ENCODE data around the gene CCDC77.
"Not testable (repeated sequence)": the region's sequence is repeated elsewhere in the genome, so short reads cannot be mapped to it uniquely, and the experiment has no call there.

Gene CCDC77

DNA sequence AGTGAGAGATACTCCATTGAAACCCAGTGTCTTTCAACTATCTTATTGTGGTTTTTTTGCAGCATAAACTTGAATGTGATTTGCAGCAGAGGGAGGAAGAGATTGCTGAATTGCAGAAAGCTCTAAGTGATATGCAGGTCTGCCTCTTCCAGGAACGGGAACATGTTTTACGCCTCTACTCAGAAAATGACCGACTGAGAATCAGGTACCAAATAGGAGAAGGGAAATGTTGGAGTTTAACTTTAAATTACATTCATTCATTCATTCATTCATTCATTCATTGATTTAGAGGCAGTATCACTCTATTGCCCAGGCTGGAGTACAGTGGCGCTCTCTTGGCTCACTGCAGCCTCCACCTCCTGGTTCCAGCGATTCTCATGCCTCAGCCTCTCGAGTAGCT lies 17.0 kb downstream of the CCDC77 start:
- H3K4me3 Mint-ChIP-seq, result no peak overlapping the region
- no peak for DNase-seq (ENCODE audit: low spot score)
- H3K36me3 Mint-ChIP-seq (ENCODE audit: low read depth), result peaks cover 18% of the 10 kb centered on the region
- no peak overlapping the region for H3K27ac Mint-ChIP-seq
- no peaks in the 10 kb centered on the region for H3K4me1 Mint-ChIP-seq (ENCODE audit: low read depth)
- no peaks in the 10 kb centered on the region for H3K27me3 Mint-ChIP-seq (ENCODE audit: low read depth)
- no peaks in the 10 kb centered on the region for H3K9me3 Mint-ChIP-seq

DNA sequence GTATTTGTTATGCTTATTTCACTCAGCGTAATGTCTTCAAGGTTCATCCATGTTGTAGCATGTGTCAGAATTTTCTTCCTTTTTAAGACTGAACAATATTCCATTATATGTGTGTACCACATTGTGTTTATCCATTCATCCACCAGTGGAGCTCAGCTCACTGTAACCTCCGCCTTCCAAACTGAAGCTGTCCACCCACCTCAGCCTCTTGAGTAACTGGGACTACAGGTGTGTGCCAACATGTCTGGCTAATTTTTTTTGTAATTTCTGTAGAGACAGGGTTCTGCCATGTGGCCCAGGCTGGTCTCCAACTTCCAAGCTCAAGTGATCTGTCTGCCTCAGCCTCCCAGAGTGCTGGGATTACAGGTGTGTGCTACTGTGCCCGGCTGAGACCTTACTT lies 21.1 kb downstream of the CCDC77 start:
- H3K27me3 Mint-ChIP-seq (ENCODE audit: low read depth), result no peaks in the 10 kb centered on the region
- H3K27ac Mint-ChIP-seq, result no peak overlapping the region
- no peak for DNase-seq (ENCODE audit: low spot score)
- H3K9me3 Mint-ChIP-seq, result no peaks in the 10 kb centered on the region
- peaks cover 11% of the 10 kb centered on the region for H3K36me3 Mint-ChIP-seq (ENCODE audit: low read depth)
- no peaks in the 10 kb centered on the region for H3K4me1 Mint-ChIP-seq (ENCODE audit: low read depth)
- H3K4me3 Mint-ChIP-seq, result no peak overlapping the region

- peaks cover 26% of the 10 kb centered on the region for H3K36me3 Mint-ChIP-seq (ENCODE audit: low read depth)
- H3K27ac Mint-ChIP-seq; H3K9me3 Mint-ChIP-seq; H3K27me3 Mint-ChIP-seq (ENCODE audit: low read depth); H3K4me3 Mint-ChIP-seq; H3K4me1 Mint-ChIP-seq (ENCODE audit: low read depth); DNase-seq (ENCODE audit: low spot score): not testable (repeated sequence)
Measured at GRCh38 chr12:435737-436136, 34.3 kb downstream of the CCDC77 start.

- peaks cover under 1% of the 10 kb centered on the region for H3K36me3 Mint-ChIP-seq (ENCODE audit: low read depth)
- no peak for DNase-seq (ENCODE audit: low spot score)
- no peaks in the 10 kb centered on the region for H3K4me1 Mint-ChIP-seq (ENCODE audit: low read depth)
- H3K4me3 Mint-ChIP-seq, result no peak overlapping the region
- H3K9me3 Mint-ChIP-seq, result no peaks in the 10 kb centered on the region
- H3K27me3 Mint-ChIP-seq (ENCODE audit: low read depth), result no peaks in the 10 kb centered on the region
- H3K27ac Mint-ChIP-seq, result no peak overlapping the region
Measured at GRCh38 chr12:442235-442884, 40.9 kb downstream of the CCDC77 start.

GRCh38 chr12:447141-447540 lies 45.7 kb downstream of the CCDC77 start:
- Mint-ChIP-seq H3K4me1 (ENCODE audit: low read depth) (no peaks in the 10 kb centered on the region), H3K9me3 (no peaks in the 10 kb centered on the region), H3K27ac (no peak overlapping the region), H3K4me3 (no peak overlapping the region), H3K27me3 (ENCODE audit: low read depth) (peaks cover 5% of the 10 kb centered on the region), H3K36me3 (ENCODE audit: low read depth) (no peaks in the 10 kb centered on the region)
- no peak for DNase-seq (ENCODE audit: low spot score)

GRCh38 chr12:449203-449602 lies 47.8 kb downstream of the CCDC77 start:
- DNase-seq (ENCODE audit: low spot score), result no peak
- H3K36me3 Mint-ChIP-seq (ENCODE audit: low read depth), result no peaks in the 10 kb centered on the region
- peaks cover 7% of the 10 kb centered on the region for H3K27me3 Mint-ChIP-seq (ENCODE audit: low read depth)
- no peaks in the 10 kb centered on the region for H3K9me3 Mint-ChIP-seq
- peaks cover 2% of the 10 kb centered on the region for H3K4me1 Mint-ChIP-seq (ENCODE audit: low read depth)
- no peak overlapping the region for H3K4me3 Mint-ChIP-seq
- no peak overlapping the region for H3K27ac Mint-ChIP-seq

DNA sequence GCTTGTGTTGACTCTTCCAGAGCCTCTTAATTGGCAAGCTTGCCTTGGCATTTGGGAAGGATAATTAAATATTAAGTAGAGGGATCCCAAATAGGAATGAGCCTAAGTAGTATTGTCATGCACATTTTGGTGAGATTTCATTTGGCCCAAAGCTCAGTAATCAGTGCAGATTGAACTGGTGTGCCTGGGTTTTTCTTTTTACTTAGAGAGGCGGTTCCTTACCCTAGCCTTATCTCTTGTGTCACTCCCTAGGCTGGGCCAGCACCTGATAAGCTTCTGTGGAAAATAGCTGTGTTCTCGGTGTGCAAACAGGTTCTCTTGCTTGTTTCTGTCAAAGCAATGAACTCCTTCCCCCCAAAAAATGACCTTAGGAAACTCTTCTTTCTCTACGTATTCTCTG lies 49.0 kb downstream of the CCDC77 start:
- Mint-ChIP-seq H3K27ac (no peak overlapping the region), H3K4me1 (ENCODE audit: low read depth) (peaks cover 2% of the 10 kb centered on the region), H3K36me3 (ENCODE audit: low read depth) (no peaks in the 10 kb centered on the region), H3K4me3 (no peak overlapping the region), H3K27me3 (ENCODE audit: low read depth) (peaks cover 12% of the 10 kb centered on the region), H3K9me3 (no peaks in the 10 kb centered on the region)
- no peak for DNase-seq (ENCODE audit: low spot score)

DNA sequence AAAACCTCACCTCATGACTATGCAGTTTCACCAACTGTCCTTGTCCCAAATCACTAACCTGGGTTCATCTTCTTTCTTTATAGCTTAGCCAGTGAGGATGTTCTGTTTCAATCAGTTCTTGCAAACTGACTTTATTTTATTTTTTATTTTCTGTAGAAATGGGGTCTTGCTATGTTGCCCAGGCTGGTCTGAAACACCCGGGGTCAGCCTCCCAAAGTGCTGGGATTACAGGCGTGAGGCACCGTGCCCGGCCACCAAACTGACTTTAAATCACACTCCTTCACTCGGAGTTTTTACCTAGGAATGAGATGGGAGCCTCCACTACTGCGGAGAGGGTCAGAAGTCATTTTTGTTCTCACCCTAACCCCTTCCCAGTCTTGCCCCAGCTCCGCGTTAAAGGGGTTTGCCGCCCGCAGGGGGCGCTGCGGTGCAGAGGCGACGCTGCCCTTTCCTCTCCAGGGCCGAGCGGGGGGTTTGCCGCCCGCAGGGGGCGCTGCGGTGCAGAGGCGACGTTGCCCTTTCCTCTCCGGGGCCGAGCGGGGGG lies 51.3 kb downstream of the CCDC77 start:
- H3K4me1 Mint-ChIP-seq (ENCODE audit: low read depth), result peaks cover 2% of the 10 kb centered on the region
- H3K9me3 Mint-ChIP-seq, result no peaks in the 10 kb centered on the region
- H3K27me3 Mint-ChIP-seq (ENCODE audit: low read depth), result peaks cover 33% of the 10 kb centered on the region
- no peak overlapping the region for H3K27ac Mint-ChIP-seq
- H3K4me3 Mint-ChIP-seq, result no peak overlapping the region
- H3K36me3 Mint-ChIP-seq (ENCODE audit: low read depth), result no peaks in the 10 kb centered on the region
- DNase-seq (ENCODE audit: low spot score), result peak; percentile 73

DNA sequence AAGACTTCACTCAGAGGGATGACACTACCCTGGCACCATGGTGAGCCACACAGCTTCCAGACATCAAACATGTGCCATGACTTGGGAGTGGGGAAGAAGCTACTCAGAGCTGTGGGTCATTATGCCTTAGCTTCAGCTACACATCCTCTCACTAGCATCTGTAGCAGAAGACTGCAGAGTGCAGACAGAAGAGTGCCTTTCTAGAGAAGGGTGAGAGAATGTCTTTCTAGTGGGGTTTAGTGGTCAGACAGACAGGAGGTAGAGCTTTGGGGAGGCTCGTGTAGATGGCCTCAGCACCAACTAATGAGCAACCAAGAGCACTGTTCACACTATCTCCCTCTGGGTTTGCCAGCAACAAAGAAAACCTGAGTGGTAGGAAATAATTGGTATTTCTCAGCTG lies 53.4 kb downstream of the CCDC77 start:
- peaks cover 7% of the 10 kb centered on the region for H3K4me1 Mint-ChIP-seq (ENCODE audit: low read depth)
- H3K27ac Mint-ChIP-seq, result no peak overlapping the region
- peaks cover 52% of the 10 kb centered on the region for H3K27me3 Mint-ChIP-seq (ENCODE audit: low read depth)
- H3K4me3 Mint-ChIP-seq, result no peak overlapping the region
- no peaks in the 10 kb centered on the region for H3K36me3 Mint-ChIP-seq (ENCODE audit: low read depth)
- DNase-seq (ENCODE audit: low spot score), result no peak
- no peaks in the 10 kb centered on the region for H3K9me3 Mint-ChIP-seq

DNA sequence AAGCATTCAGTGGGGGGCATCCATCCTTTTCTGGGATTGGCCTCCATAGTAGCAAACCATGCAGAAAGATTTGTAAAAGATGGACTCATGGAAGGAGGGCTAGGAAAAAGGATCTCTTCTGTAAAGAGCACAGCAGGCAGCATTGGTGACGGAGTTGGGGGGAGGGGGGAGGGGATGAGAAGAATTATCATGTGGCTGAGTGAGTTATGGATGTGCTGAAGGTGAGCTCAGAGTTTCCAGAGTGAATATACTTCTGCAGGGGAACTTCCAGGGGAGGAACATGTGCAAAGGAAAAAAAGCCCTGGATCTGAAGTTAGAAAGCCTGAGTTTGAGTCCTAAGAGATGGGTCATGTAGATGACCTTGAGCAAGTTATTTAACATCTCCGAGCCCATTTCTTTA lies 54.4 kb downstream of the CCDC77 start:
- Mint-ChIP-seq H3K36me3 (ENCODE audit: low read depth) (no peaks in the 10 kb centered on the region), H3K4me3 (no peak overlapping the region), H3K27ac (no peak overlapping the region), H3K4me1 (ENCODE audit: low read depth) (peaks cover 8% of the 10 kb centered on the region), H3K9me3 (no peaks in the 10 kb centered on the region), H3K27me3 (ENCODE audit: low read depth) (peaks cover 52% of the 10 kb centered on the region)
- DNase-seq (ENCODE audit: low spot score), result no peak

GRCh38 chr12:457676-458075 lies 56.2 kb downstream of the CCDC77 start:
- no peak overlapping the region for H3K27ac Mint-ChIP-seq
- no peaks in the 10 kb centered on the region for H3K9me3 Mint-ChIP-seq
- peaks cover 64% of the 10 kb centered on the region for H3K27me3 Mint-ChIP-seq (ENCODE audit: low read depth)
- H3K4me3 Mint-ChIP-seq, result no peak overlapping the region
- peaks cover 2% of the 10 kb centered on the region for H3K36me3 Mint-ChIP-seq (ENCODE audit: low read depth)
- H3K4me1 Mint-ChIP-seq (ENCODE audit: low read depth), result peaks cover 9% of the 10 kb centered on the region
- no peak for DNase-seq (ENCODE audit: low spot score)

GRCh38 chr12:459050-459429 lies 57.6 kb downstream of the CCDC77 start:
- Mint-ChIP-seq H3K27me3 (ENCODE audit: low read depth) (peaks cover 78% of the 10 kb centered on the region), H3K9me3 (no peaks in the 10 kb centered on the region), H3K4me1 (ENCODE audit: low read depth) (peaks cover 9% of the 10 kb centered on the region), H3K27ac (no peak overlapping the region), H3K36me3 (ENCODE audit: low read depth) (peaks cover 2% of the 10 kb centered on the region), H3K4me3 (peak overlapping the region; percentile 69)
- no peak for DNase-seq (ENCODE audit: low spot score)

- H3K9me3 Mint-ChIP-seq, result no peaks in the 10 kb centered on the region
- H3K4me1 Mint-ChIP-seq (ENCODE audit: low read depth), result peaks cover 9% of the 10 kb centered on the region
- peaks cover 2% of the 10 kb centered on the region for H3K36me3 Mint-ChIP-seq (ENCODE audit: low read depth)
- peak within 1 kb of the TSS; percentile 89 for H3K4me3 Mint-ChIP-seq
- peak; percentile 32 for DNase-seq (ENCODE audit: low spot score)
- peaks cover 80% of the 10 kb centered on the region for H3K27me3 Mint-ChIP-seq (ENCODE audit: low read depth)
- no peak within 1 kb of the TSS for H3K27ac Mint-ChIP-seq
Measured at GRCh38 chr12:459430-460258, 58.2 kb downstream of the CCDC77 start, which contains the start of gene B4GALNT3. Gene B4GALNT3, plus strand, starts transcription at chr12:459939. Its CDS starts 438 bp downstream, at chr12:460377.
